GM11168 (cell line): ENCODE data around the gene PRDM5.

Experiments used
- in situ Hi-C: fragments of 300-500 bp; cut with MboI; formaldehyde crosslinking; loops from one replicate; pipeline ENCODE4 v1.12.0; 2022; ENCODE audit warnings: low sequenced_read_pairs; ENCODE audit not compliant: unreplicated experiment

Gene PRDM5

GRCh38 chr4:120922381-120923206 lies at the start of gene PRDM5:
PRDM5 (minus strand) TSS chr4:120922726; CDS start chr4:120922608, 118 bp downstream.
- in situ Hi-C loops, result no loop called here

GRCh38 chr4:120971884-120972283 lies 49.4 kb upstream of the PRDM5 start:
- in situ Hi-C loops, result no loop called here

GRCh38 chr4:120965938-120966337 lies 43.4 kb upstream of the PRDM5 start:
- in situ Hi-C loops, result no loop called here

- in situ Hi-C loops, result no loop called here
Observed at GRCh38 chr4:120964596-120964995, 42.1 kb upstream of the PRDM5 start.

GRCh38 chr4:120963449-120963848 lies 40.9 kb upstream of the PRDM5 start:
- in situ Hi-C loops, result no loop called here

GRCh38 chr4:120960656-120961267 lies 38.2 kb upstream of the PRDM5 start:
- in situ Hi-C loops, result no loop called here

- in situ Hi-C loops, result no loop called here
Observed at GRCh38 chr4:120948382-120948781, 25.9 kb upstream of the PRDM5 start.

GRCh38 chr4:120942776-120943175 lies 20.2 kb upstream of the PRDM5 start:
- in situ Hi-C loops, result no loop called here

- in situ Hi-C loops, result no loop called here
Observed at GRCh38 chr4:120940547-120940946, 18.0 kb upstream of the PRDM5 start.

- in situ Hi-C loops, result no loop called here
Observed at GRCh38 chr4:120939693-120940092, 17.2 kb upstream of the PRDM5 start.

- in situ Hi-C loops, result no loop called here
Observed at GRCh38 chr4:120929847-120930246, 7.3 kb upstream of the PRDM5 start.

GRCh38 chr4:120927801-120928409 lies 5.4 kb upstream of the PRDM5 start:
- in situ Hi-C loops, result no loop called here

GRCh38 chr4:120926358-120927025 lies 4.0 kb upstream of the PRDM5 start:
- in situ Hi-C loops, result no loop called here

- in situ Hi-C loops, result no loop called here
Observed at GRCh38 chr4:120924931-120925330, 2.4 kb upstream of the PRDM5 start.

GRCh38 chr4:120923207-120923522 lies 639 bp upstream of the PRDM5 start:
- in situ Hi-C loops, result no loop called here

- in situ Hi-C loops, result no loop called here
Observed at GRCh38 chr4:120921456-120922380, 808 bp downstream of the PRDM5 start.

GRCh38 chr4:120920666-120921065 lies 1.9 kb downstream of the PRDM5 start:
- in situ Hi-C loops, result no loop called here

- in situ Hi-C loops, result no loop called here
Observed at GRCh38 chr4:120919358-120919757, 3.2 kb downstream of the PRDM5 start.

GRCh38 chr4:120918788-120919187 lies 3.7 kb downstream of the PRDM5 start:
- in situ Hi-C loops, result no loop called here

GRCh38 chr4:120918092-120918491 lies 4.4 kb downstream of the PRDM5 start:
- in situ Hi-C loops, result no loop called here
